Left renal cortex interstitium (tissue), 4 donors: ENCODE results near the gene SLC6A3. TPM values are rescaled to one million over a fixed set of nuclear protein-coding genes. Genes with fewer than 3 reads are reported as not detected.

Source experiments
- DNase-seq, 4 donors: peaks; one replicate each; pipeline ENCODE4 v3.0.0-alpha.2; 2013; ENCODE audit warnings: low read depth in 4 of 4, low spot score in 2 of 4, missing footprints in 1 of 4
- polyA plus RNA-seq, 4 donors: library from polyadenylated mRNA; unstranded; fragments of 120-200 nt; gene quantifications; one replicate each; pipeline ENCODE4 v1.2.1, GENCODE V29; 2013; ENCODE audit not compliant: insufficient read length in 4 of 4

Gene SLC6A3
- polyA plus RNA-seq, result under 1 TPM; 0.56 to 0.88 (median 0.67) TPM

- DNase-seq, result peak in 3 of 4 donors; percentile 28 to 41 (median 36)
These were observed at the start of gene SLC6A3 for GRCh38 chr5:1445313-1445688. Gene SLC6A3, minus strand, starts transcription at chr5:1445440. Its CDS starts 2,243 bp downstream, at chr5:1443197.

GRCh38 chr5:1493941-1494340 lies 48.7 kb upstream of the SLC6A3 start:
- no peak for DNase-seq

- no peak for DNase-seq
These were observed 48.2 kb upstream of the SLC6A3 start for GRCh38 chr5:1493413-1493812.

GRCh38 chr5:1492757-1493156 lies 47.5 kb upstream of the SLC6A3 start:
- DNase-seq, result no peak

GRCh38 chr5:1490376-1490775 lies 45.1 kb upstream of the SLC6A3 start:
- DNase-seq, result no peak

GRCh38 chr5:1489754-1490153 lies 44.5 kb upstream of the SLC6A3 start:
- no peak for DNase-seq

- DNase-seq, result no peak
These were observed 43.8 kb upstream of the SLC6A3 start for GRCh38 chr5:1488882-1489680.

GRCh38 chr5:1487079-1487764 lies 42.0 kb upstream of the SLC6A3 start:
- no peak for DNase-seq

GRCh38 chr5:1486271-1486670 lies 41.0 kb upstream of the SLC6A3 start:
- DNase-seq, result no peak

GRCh38 chr5:1485579-1486118 lies 40.4 kb upstream of the SLC6A3 start:
- DNase-seq, result no peak

- no peak for DNase-seq
These were observed 39.7 kb upstream of the SLC6A3 start for GRCh38 chr5:1484730-1485578.

GRCh38 chr5:1483856-1484729 lies 38.9 kb upstream of the SLC6A3 start:
- DNase-seq, result no peak

GRCh38 chr5:1483064-1483463 lies 37.8 kb upstream of the SLC6A3 start:
- no peak for DNase-seq

- no peak for DNase-seq
These were observed 36.7 kb upstream of the SLC6A3 start for GRCh38 chr5:1481959-1482331.

- DNase-seq, result no peak
These were observed 36.2 kb upstream of the SLC6A3 start for GRCh38 chr5:1481266-1481958.

GRCh38 chr5:1480806-1481205 lies 35.6 kb upstream of the SLC6A3 start:
- no peak for DNase-seq

GRCh38 chr5:1480217-1480616 lies 35.0 kb upstream of the SLC6A3 start:
- no peak for DNase-seq

GRCh38 chr5:1479581-1480188 lies 34.4 kb upstream of the SLC6A3 start:
- peak in 1 of 4 donors; percentile 15 for DNase-seq

GRCh38 chr5:1479066-1479465 lies 33.8 kb upstream of the SLC6A3 start:
- no peak for DNase-seq
